Measurements from ENCODE around the gene TRIO. TPM values are rescaled to one million over a fixed set of nuclear protein-coding genes. Genes with fewer than 3 reads are reported as not detected.

TRIO gene
- total and polyA plus RNA-seq, 2 of the 8 experiments (the other 6 are each of a cell fraction or from before 2014, with no cell fraction given), result 35.1 to 69.1 TPM

GRCh38 chr5:14191325-14191724 is 48.2 kb downstream of the TRIO start (continued):
- no peak for TF ChIP-seq GABPA (IDR thresholded peaks at IDR 0.05; ENCODE audit: borderline replicate concordance, insufficient read depth, low read length)
- TF ChIP-seq HDAC2 (IDR thresholded peaks at IDR 0.05; ENCODE audit: borderline replicate concordance in 1 of 2, low read depth in 2 of 2, low read length in 2 of 2), result no peak
- no peak for TF ChIP-seq CREB1 (IDR thresholded peaks at IDR 0.05)
- TF ChIP-seq RXRA (IDR thresholded peaks at IDR 0.05; ENCODE audit: insufficient read depth, low read depth, low read length), result no peak
- TF ChIP-seq PHF8 (conservative IDR thresholded peaks at IDR 0.05; ENCODE audit: low read depth, low read length), result no peak
- TF ChIP-seq EP300 (IDR thresholded peaks at IDR 0.05; ENCODE audit: borderline replicate concordance in 1 of 2, low read depth in 2 of 2, low read length in 2 of 2), result no peak
- TF ChIP-seq POU5F1 (IDR thresholded peaks at IDR 0.05; ENCODE audit: low read depth, low read length), result no peak
